Lower leg skin (tissue), 3 donors: ENCODE results near the gene PCSK5.

Source experiments
- CTCF ChIP-seq, 3 donors: fragments of 450-650 bp; IDR thresholded peaks; one replicate each; pipeline ENCODE4 v1.5.1; 2016; ENCODE audit warnings: antibody characterized with exemption in 3 of 3, mild to moderate bottlenecking in 3 of 3, moderate library complexity in 2 of 3
- POLR2A ChIP-seq, 2 donors: fragments of 450-650 bp; IDR thresholded peaks; one replicate each; pipeline ENCODE4 v1.6.1; 2016 to 2017; ENCODE audit warnings: antibody characterized with exemption in 2 of 2, mild to moderate bottlenecking in 1 of 2, moderate library complexity in 1 of 2

- TF ChIP-seq CTCF (IDR thresholded peaks at IDR 0.05) (no peak), POLR2A (IDR thresholded peaks at IDR 0.05) (no peak)
Measured at GRCh38 chr9:75983319-75984045, 93.0 kb downstream of the PCSK5 start.
